Effector memory CD8-positive, alpha-beta T cell (primary cell): Measurements from ENCODE around the gene SLC39A11.
"Not testable (repeated sequence)": the region's sequence is repeated elsewhere in the genome, so short reads cannot be mapped to it uniquely, and the experiment has no call there.

Source experiments
- ATAC-seq: fragments of 150-1000 bp; cut with Tn5 transposase; replicated peaks from 2 replicates; pipeline ENCODE4 v1.10.0; 2021; ENCODE audit warnings: mild to moderate bottlenecking, moderate library complexity
- DNase-seq, 3 experiments: peaks; one replicate each; pipeline ENCODE4 v3.0.0; 2021
- H3K27ac Mint-ChIP-seq, 2 donors: one replicate each; pipeline ENCODE4 v1.8.0; 2022; ENCODE audit warnings: mild to moderate bottlenecking in 2 of 2, mixed read lengths in 2 of 2, moderate library complexity in 2 of 2
- H3K27me3 Mint-ChIP-seq, 2 donors: one replicate each; pipeline ENCODE4 v1.8.0; 2022; ENCODE audit warnings: mixed read lengths in 2 of 2
- H3K36me3 Mint-ChIP-seq: one replicate; pipeline ENCODE4 v1.8.0; 2022; ENCODE audit warnings: mild to moderate bottlenecking, moderate library complexity, mixed read lengths; ENCODE audit not compliant: insufficient read depth
- H3K4me1 Mint-ChIP-seq, 2 donors: one replicate each; pipeline ENCODE4 v1.8.0; 2022; ENCODE audit warnings: low read depth in 2 of 2, mixed read lengths in 2 of 2
- H3K4me3 Mint-ChIP-seq, 2 donors: one replicate each; pipeline ENCODE4 v1.8.0; 2022; ENCODE audit warnings: mild to moderate bottlenecking in 2 of 2, mixed read lengths in 2 of 2, moderate library complexity in 2 of 2
- H3K9me3 Mint-ChIP-seq, 2 donors: one replicate each; pipeline ENCODE4 v1.8.0; 2022; ENCODE audit warnings: mixed read lengths in 2 of 2

SLC39A11 gene

GRCh38 chr17:72995008-72995656 lies 97.4 kb downstream of the SLC39A11 start:
- H3K9me3 Mint-ChIP-seq = no peaks in the 10 kb centered on the region
- peaks cover 8 to 10% of the 10 kb centered on the region in 2 donors for H3K4me1 Mint-ChIP-seq
- no peak for ATAC-seq

GRCh38 chr17:72992783-72993467 lies 99.6 kb downstream of the SLC39A11 start:
- DNase-seq, H3K9me3 Mint-ChIP-seq, H3K36me3 Mint-ChIP-seq, H3K27me3 Mint-ChIP-seq, H3K4me3 Mint-ChIP-seq, H3K27ac Mint-ChIP-seq, ATAC-seq: not testable (repeated sequence)
- H3K4me1 Mint-ChIP-seq = peaks cover 7 to 12% of the 10 kb centered on the region in 2 donors

More at GRCh38 chr17:72995008-72995656, 97.4 kb downstream of the SLC39A11 start:
- Mint-ChIP-seq H3K27me3 (no peaks in the 10 kb centered on the region), H3K27ac (no peak overlapping the region), H3K36me3 (peaks cover 3% of the 10 kb centered on the region), H3K4me3 (no peak overlapping the region)
- no peak for DNase-seq

GRCh38 chr17:72991651-72992050 lies 100.8 kb downstream of the SLC39A11 start:
- Mint-ChIP-seq H3K27me3 (no peaks in the 10 kb centered on the region), H3K4me3 (no peak overlapping the region), H3K36me3 (peaks cover 3% of the 10 kb centered on the region), H3K27ac (no peak overlapping the region), H3K9me3 (no peaks in the 10 kb centered on the region), H3K4me1 (peaks cover 8 to 16% of the 10 kb centered on the region in 2 donors)
- ATAC-seq (no peak), DNase-seq (no peak)

GRCh38 chr17:72989074-72989610 lies 103.3 kb downstream of the SLC39A11 start:
- H3K36me3 Mint-ChIP-seq = no peaks in the 10 kb centered on the region
- peaks cover 9% of the 10 kb centered on the region in 2 donors for H3K4me1 Mint-ChIP-seq
- no peak overlapping the region for H3K27ac Mint-ChIP-seq
- ATAC-seq (no peak), DNase-seq (no peak)
- no peaks in the 10 kb centered on the region for H3K27me3 Mint-ChIP-seq
- H3K4me3 Mint-ChIP-seq = no peak overlapping the region
- no peaks in the 10 kb centered on the region for H3K9me3 Mint-ChIP-seq

- H3K27ac Mint-ChIP-seq = no peak overlapping the region
- no peak overlapping the region for H3K4me3 Mint-ChIP-seq
- H3K27me3 Mint-ChIP-seq = no peaks in the 10 kb centered on the region
- DNase-seq = no peak
- no peak for ATAC-seq
- H3K4me1 Mint-ChIP-seq = peaks cover 10% of the 10 kb centered on the region in 2 donors
- H3K36me3 Mint-ChIP-seq = no peaks in the 10 kb centered on the region
- H3K9me3 Mint-ChIP-seq = no peaks in the 10 kb centered on the region
Observed at GRCh38 chr17:72988451-72988850, 104.0 kb downstream of the SLC39A11 start.

GRCh38 chr17:72987166-72987565 lies 105.3 kb downstream of the SLC39A11 start:
- Mint-ChIP-seq H3K4me1 (peaks cover 10 to 13% of the 10 kb centered on the region in 2 donors), H3K9me3 (no peaks in the 10 kb centered on the region), H3K27ac (peak overlapping the region in 1 of 2 donors; percentile 49), H3K36me3 (no peaks in the 10 kb centered on the region), H3K27me3 (no peaks in the 10 kb centered on the region), H3K4me3 (no peak overlapping the region)
- no peak for ATAC-seq
- no peak for DNase-seq

- ATAC-seq (peak; percentile 50), DNase-seq (peak; percentile 33 to 45 (median 36))
- H3K27me3 Mint-ChIP-seq = no peaks in the 10 kb centered on the region
- no peaks in the 10 kb centered on the region for H3K9me3 Mint-ChIP-seq
- no peaks in the 10 kb centered on the region for H3K36me3 Mint-ChIP-seq
- H3K4me1 Mint-ChIP-seq = peaks cover 10 to 13% of the 10 kb centered on the region in 2 donors
- no peak overlapping the region for H3K27ac Mint-ChIP-seq
- no peak overlapping the region for H3K4me3 Mint-ChIP-seq
Observed at GRCh38 chr17:72985882-72986720, 106.4 kb downstream of the SLC39A11 start.

- no peak for ATAC-seq
- Mint-ChIP-seq H3K4me1 (peaks cover 10 to 13% of the 10 kb centered on the region in 2 donors), H3K4me3 (no peak overlapping the region), H3K9me3 (no peaks in the 10 kb centered on the region), H3K36me3 (no peaks in the 10 kb centered on the region), H3K27ac (no peak overlapping the region), H3K27me3 (no peaks in the 10 kb centered on the region)
- no peak for DNase-seq
Observed at GRCh38 chr17:72984926-72985325, 107.6 kb downstream of the SLC39A11 start.

GRCh38 chr17:72984145-72984925 lies 108.2 kb downstream of the SLC39A11 start:
- H3K4me3 Mint-ChIP-seq = no peak overlapping the region
- no peaks in the 10 kb centered on the region for H3K36me3 Mint-ChIP-seq
- DNase-seq (no peak), ATAC-seq (no peak)
- no peak overlapping the region for H3K27ac Mint-ChIP-seq
- no peaks in the 10 kb centered on the region for H3K9me3 Mint-ChIP-seq
- peaks cover 9 to 13% of the 10 kb centered on the region in 2 donors for H3K4me1 Mint-ChIP-seq
- H3K27me3 Mint-ChIP-seq = no peaks in the 10 kb centered on the region

GRCh38 chr17:72982680-72983079 lies 109.8 kb downstream of the SLC39A11 start:
- no peak overlapping the region for H3K4me3 Mint-ChIP-seq
- DNase-seq = no peak
- no peaks in the 10 kb centered on the region for H3K27me3 Mint-ChIP-seq
- no peak for ATAC-seq
- H3K27ac Mint-ChIP-seq = no peak overlapping the region
- peaks cover 18 to 22% of the 10 kb centered on the region in 2 donors for H3K4me1 Mint-ChIP-seq
- no peaks in the 10 kb centered on the region for H3K36me3 Mint-ChIP-seq
- no peaks in the 10 kb centered on the region for H3K9me3 Mint-ChIP-seq

- DNase-seq = no peak
- Mint-ChIP-seq H3K4me3 (no peak overlapping the region), H3K27ac (peak overlapping the region; percentile 23 to 60), H3K4me1 (peaks cover 21 to 22% of the 10 kb centered on the region in 2 donors), H3K27me3 (no peaks in the 10 kb centered on the region), H3K9me3 (no peaks in the 10 kb centered on the region), H3K36me3 (no peaks in the 10 kb centered on the region)
- no peak for ATAC-seq
Observed at GRCh38 chr17:72978593-72979218, 113.8 kb downstream of the SLC39A11 start.

GRCh38 chr17:72977771-72978417 lies 114.6 kb downstream of the SLC39A11 start:
- ATAC-seq (no peak), DNase-seq (no peak)
- H3K9me3 Mint-ChIP-seq = no peaks in the 10 kb centered on the region
- no peaks in the 10 kb centered on the region for H3K27me3 Mint-ChIP-seq
- H3K4me1 Mint-ChIP-seq = peaks cover 16 to 22% of the 10 kb centered on the region in 2 donors
- peak overlapping the region in 1 of 2 donors; percentile 60 for H3K27ac Mint-ChIP-seq
- peaks cover 2% of the 10 kb centered on the region for H3K36me3 Mint-ChIP-seq
- no peak overlapping the region for H3K4me3 Mint-ChIP-seq
